ENCODE results near the gene LRRFIP2.
"Not testable (repeated sequence)": the region's sequence is repeated elsewhere in the genome, so short reads cannot be mapped to it uniquely, and the experiment has no call there.

Gene LRRFIP2, protein sequence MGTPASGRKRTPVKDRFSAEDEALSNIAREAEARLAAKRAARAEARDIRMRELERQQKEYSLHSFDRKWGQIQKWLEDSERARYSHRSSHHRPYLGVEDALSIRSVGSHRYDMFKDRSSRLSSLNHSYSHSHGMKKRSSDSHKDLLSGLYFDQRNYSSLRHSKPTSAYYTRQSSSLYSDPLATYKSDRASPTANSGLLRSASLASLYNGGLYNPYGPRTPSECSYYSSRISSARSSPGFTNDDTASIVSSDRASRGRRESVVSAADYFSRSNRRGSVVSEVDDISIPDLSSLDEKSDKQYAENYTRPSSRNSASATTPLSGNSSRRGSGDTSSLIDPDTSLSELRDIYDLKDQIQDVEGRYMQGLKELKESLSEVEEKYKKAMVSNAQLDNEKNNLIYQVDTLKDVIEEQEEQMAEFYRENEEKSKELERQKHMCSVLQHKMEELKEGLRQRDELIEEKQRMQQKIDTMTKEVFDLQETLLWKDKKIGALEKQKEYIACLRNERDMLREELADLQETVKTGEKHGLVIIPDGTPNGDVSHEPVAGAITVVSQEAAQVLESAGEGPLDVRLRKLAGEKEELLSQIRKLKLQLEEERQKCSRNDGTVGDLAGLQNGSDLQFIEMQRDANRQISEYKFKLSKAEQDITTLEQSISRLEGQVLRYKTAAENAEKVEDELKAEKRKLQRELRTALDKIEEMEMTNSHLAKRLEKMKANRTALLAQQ

DNA sequence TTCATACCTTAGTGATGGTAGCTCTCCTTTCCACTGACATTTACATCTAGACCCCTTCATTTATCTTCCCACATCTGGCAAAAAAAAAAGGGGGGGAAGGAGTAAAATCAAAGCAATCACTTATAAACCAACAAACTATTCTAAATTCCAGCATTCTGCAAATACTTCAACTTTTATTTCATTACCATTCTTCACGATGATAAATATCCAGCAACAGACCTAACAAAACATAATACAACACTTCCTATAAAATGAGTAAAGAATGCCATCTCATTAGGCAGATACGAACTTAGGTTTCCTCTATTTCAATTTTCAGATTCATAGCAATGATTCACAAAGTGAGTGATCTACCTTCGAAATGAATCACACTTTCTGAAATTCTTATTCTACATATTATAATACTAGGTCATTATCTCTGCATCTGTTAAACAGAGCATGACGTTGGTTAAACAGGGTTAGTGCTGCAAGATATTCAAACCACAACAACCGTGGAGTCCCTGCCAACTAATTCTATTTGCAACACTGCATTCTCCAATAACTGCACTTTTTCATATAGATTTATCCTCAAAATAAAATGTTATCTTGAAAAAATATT lies at the start of gene LRRFIP2:
TSS of gene LRRFIP2 (minus strand) at position 51 of the 595 bp plus-strand sequence. CDS start 25,599 bp downstream, outside the sequence.
- H3K4me3 ChIP-seq (ENCODE audit: insufficient read length, low read depth) = peak within 1 kb of the TSS; percentile 89
- H3K9me3 ChIP-seq (ENCODE audit: insufficient read depth, low read length) = no peaks in the 10 kb centered on the region
- H3K27me3 ChIP-seq (ENCODE audit: insufficient read depth, insufficient read length) = no peaks in the 10 kb centered on the region
- TF ChIP-seq SUZ12 (IDR thresholded peaks at IDR 0.05; ENCODE audit: extremely low read depth, insufficient read depth, insufficient read length) (no peak), ZNF274 (IDR thresholded peaks at IDR 0.05; ENCODE audit: low read depth, low read length) (no peak), YY1 (IDR thresholded peaks at IDR 0.05; ENCODE audit: insufficient read depth, insufficient read length) (no peak)
- H3K36me3 ChIP-seq (ENCODE audit: insufficient read depth, insufficient read length, low read length) = peaks cover 26% of the 10 kb centered on the region
- peak within 1 kb of the TSS; percentile 92 for H3K9ac ChIP-seq (ENCODE audit: insufficient read length, low read depth)
- no peak for DNase-seq (ENCODE audit: low read depth, low spot score)
- no peaks in the 10 kb centered on the region for H3K4me1 ChIP-seq (ENCODE audit: insufficient read depth, insufficient read length)

DNA sequence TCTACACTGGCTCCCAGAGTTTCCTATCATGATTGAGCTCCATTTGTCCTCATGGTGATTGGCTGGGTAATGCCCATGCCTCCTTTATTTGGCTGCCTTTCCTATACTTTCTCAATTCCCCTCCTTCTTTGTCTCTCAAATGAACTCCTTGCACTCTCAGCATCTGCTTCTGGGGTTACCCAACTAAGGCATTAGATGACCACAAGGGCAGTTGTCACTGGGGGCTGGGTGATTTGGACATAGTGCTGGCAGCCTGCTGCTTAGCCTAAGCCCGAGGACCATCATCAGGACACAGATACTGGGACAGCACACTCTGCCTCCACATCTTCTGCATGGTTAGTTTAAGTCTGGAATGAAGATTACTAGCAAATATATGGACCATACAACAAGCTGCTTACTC lies 49.2 kb upstream of the LRRFIP2 start:
- DNase-seq (ENCODE audit: low read depth, low spot score) = no peak
- peaks cover 9% of the 10 kb centered on the region for H3K4me1 ChIP-seq (ENCODE audit: insufficient read depth, insufficient read length)

DNA sequence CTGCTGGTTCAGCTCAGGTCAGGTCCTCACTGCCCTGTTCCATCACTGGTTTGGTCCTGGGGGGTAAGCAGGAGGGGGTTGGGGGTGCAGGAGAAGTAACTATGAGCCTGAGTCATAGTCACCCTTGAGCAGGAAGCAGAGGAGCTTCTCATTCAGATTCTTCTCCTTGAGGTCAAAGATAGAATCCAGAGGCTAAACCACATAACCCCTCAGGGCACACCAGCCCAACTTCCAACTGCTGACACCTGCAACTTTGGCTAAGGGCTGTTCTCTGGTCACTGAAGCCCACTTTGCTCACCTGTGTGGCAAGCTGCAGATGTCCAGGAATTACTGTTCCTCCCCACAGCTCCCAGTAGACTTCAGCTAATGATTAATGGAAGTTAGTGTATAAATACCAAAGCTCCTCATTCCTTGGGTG lies 48.8 kb upstream of the LRRFIP2 start:
- Histone ChIP-seq H3K27me3 (ENCODE audit: insufficient read depth, insufficient read length) (no peaks in the 10 kb centered on the region), H3K4me1 (ENCODE audit: insufficient read depth, insufficient read length) (peaks cover 9% of the 10 kb centered on the region), H3K9ac (ENCODE audit: insufficient read length, low read depth) (no peak overlapping the region), H3K9me3 (ENCODE audit: insufficient read depth, low read length) (0 out of 2 replicates have a peak, but pooled peaks cover 2% of the 10 kb centered on the region), H3K36me3 (ENCODE audit: insufficient read depth, insufficient read length, low read length) (no peaks in the 10 kb centered on the region), H3K4me3 (ENCODE audit: insufficient read length, low read depth) (no peak overlapping the region)
- TF ChIP-seq YY1 (IDR thresholded peaks at IDR 0.05; ENCODE audit: insufficient read depth, insufficient read length) (no peak), ZNF274 (IDR thresholded peaks at IDR 0.05; ENCODE audit: low read depth, low read length) (no peak), SUZ12 (IDR thresholded peaks at IDR 0.05; ENCODE audit: extremely low read depth, insufficient read depth, insufficient read length) (no peak)
- DNase-seq (ENCODE audit: low read depth, low spot score) = no peak

More for the DNA sequence above, 49.2 kb upstream of the LRRFIP2 start:
- H3K4me3 ChIP-seq (ENCODE audit: insufficient read length, low read depth) = no peak overlapping the region
- no peaks in the 10 kb centered on the region for H3K36me3 ChIP-seq (ENCODE audit: insufficient read depth, insufficient read length, low read length)
- H3K27me3 ChIP-seq (ENCODE audit: insufficient read depth, insufficient read length) = no peaks in the 10 kb centered on the region
- no peak for TF ChIP-seq ZNF274 (IDR thresholded peaks at IDR 0.05; ENCODE audit: low read depth, low read length)
- TF ChIP-seq SUZ12 (IDR thresholded peaks at IDR 0.05; ENCODE audit: extremely low read depth, insufficient read depth, insufficient read length) = no peak
- TF ChIP-seq YY1 (IDR thresholded peaks at IDR 0.05; ENCODE audit: insufficient read depth, insufficient read length) = no peak
- H3K9ac ChIP-seq (ENCODE audit: insufficient read length, low read depth) = no peak overlapping the region
- no peaks in the 10 kb centered on the region for H3K9me3 ChIP-seq (ENCODE audit: insufficient read depth, low read length)

DNA sequence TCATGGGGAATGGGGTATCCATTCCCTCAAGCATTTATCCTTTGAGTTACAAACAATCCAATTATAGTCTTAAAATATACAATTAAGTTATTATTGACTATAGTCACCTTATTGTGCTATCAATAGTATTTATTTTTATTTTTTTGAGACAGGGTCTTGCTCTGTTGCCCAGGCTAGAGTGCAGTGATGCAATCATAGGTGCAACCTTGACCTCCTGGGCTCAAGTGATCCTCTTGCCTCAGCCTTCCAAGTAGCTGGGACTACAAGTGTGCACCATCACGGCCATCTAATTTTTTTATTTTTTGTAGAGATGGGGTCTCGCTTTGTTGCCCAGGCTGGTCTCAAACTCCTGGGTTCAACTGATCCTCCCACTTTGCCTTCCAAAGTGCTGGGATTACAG lies 48.2 kb upstream of the LRRFIP2 start:
- not testable (repeated sequence) for H3K4me3 ChIP-seq (ENCODE audit: insufficient read length, low read depth); H3K9me3 ChIP-seq (ENCODE audit: insufficient read depth, low read length); H3K36me3 ChIP-seq (ENCODE audit: insufficient read depth, insufficient read length, low read length); H3K4me1 ChIP-seq (ENCODE audit: insufficient read depth, insufficient read length); H3K9ac ChIP-seq (ENCODE audit: insufficient read length, low read depth); DNase-seq (ENCODE audit: low read depth, low spot score); H3K27me3 ChIP-seq (ENCODE audit: insufficient read depth, insufficient read length)

DNA sequence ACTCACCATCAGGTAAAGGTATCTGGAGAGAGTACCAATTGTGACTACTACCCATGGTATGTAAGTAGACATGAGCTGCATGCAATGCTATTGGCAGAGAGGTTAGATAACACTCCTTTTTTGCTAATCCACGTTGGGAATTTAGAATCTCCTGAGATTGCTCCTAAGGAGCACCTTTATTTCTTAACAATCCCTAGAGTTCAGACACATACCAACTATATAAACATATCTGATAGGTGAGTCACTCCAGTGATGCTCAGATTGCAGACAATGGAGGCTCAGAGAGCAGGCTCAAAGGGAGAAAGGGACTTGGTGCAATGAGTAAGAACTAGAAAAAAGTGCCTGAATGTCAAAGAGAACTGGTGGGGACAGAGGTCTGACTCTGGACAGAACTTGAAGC lies 47.0 kb upstream of the LRRFIP2 start:
- Histone ChIP-seq H3K9me3 (ENCODE audit: insufficient read depth, low read length) (peaks cover 13% of the 10 kb centered on the region; the same call in 1 of the 2 replicates), H3K4me1 (ENCODE audit: insufficient read depth, insufficient read length) (peaks cover 9% of the 10 kb centered on the region), H3K4me3 (ENCODE audit: insufficient read length, low read depth) (no peak overlapping the region), H3K27me3 (ENCODE audit: insufficient read depth, insufficient read length) (no peaks in the 10 kb centered on the region), H3K36me3 (ENCODE audit: insufficient read depth, insufficient read length, low read length) (no peaks in the 10 kb centered on the region), H3K9ac (ENCODE audit: insufficient read length, low read depth) (no peak overlapping the region)
- DNase-seq (ENCODE audit: low read depth, low spot score) = no peak
- TF ChIP-seq ZNF274 (IDR thresholded peaks at IDR 0.05; ENCODE audit: low read depth, low read length) = no peak
- TF ChIP-seq YY1 (IDR thresholded peaks at IDR 0.05; ENCODE audit: insufficient read depth, insufficient read length) = no peak
- TF ChIP-seq SUZ12 (IDR thresholded peaks at IDR 0.05; ENCODE audit: extremely low read depth, insufficient read depth, insufficient read length) = no peak

DNA sequence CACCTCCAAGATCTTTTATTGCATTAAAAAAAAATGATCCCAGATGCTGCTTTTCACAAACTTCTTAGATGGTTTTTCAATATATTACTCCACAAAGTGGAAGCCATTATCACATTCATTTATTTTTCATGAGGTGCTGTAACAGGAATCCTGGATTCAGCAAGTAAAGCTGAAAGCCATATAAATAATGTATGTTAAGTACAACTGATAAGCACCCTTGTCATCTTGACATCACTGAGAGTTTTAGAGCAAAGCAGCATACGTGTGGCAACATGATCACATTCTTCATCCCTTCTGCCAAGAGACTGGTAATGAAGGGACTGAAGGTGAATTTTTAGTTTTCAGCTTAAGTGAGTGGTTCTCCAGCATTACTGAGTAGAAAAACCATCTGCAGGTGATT lies 44.9 kb upstream of the LRRFIP2 start:
- no peaks in the 10 kb centered on the region for H3K27me3 ChIP-seq (ENCODE audit: insufficient read depth, insufficient read length)
- no peak overlapping the region for H3K9ac ChIP-seq (ENCODE audit: insufficient read length, low read depth)
- DNase-seq (ENCODE audit: low read depth, low spot score) = no peak
- peaks cover 13% of the 10 kb centered on the region; the same call in 1 of the 2 replicates for H3K9me3 ChIP-seq (ENCODE audit: insufficient read depth, low read length)
- peaks cover 9% of the 10 kb centered on the region for H3K4me1 ChIP-seq (ENCODE audit: insufficient read depth, insufficient read length)
- no peaks in the 10 kb centered on the region for H3K36me3 ChIP-seq (ENCODE audit: insufficient read depth, insufficient read length, low read length)
- TF ChIP-seq SUZ12 (IDR thresholded peaks at IDR 0.05; ENCODE audit: extremely low read depth, insufficient read depth, insufficient read length) (no peak), ZNF274 (IDR thresholded peaks at IDR 0.05; ENCODE audit: low read depth, low read length) (no peak), YY1 (IDR thresholded peaks at IDR 0.05; ENCODE audit: insufficient read depth, insufficient read length) (no peak)
- no peak overlapping the region for H3K4me3 ChIP-seq (ENCODE audit: insufficient read length, low read depth)

DNA sequence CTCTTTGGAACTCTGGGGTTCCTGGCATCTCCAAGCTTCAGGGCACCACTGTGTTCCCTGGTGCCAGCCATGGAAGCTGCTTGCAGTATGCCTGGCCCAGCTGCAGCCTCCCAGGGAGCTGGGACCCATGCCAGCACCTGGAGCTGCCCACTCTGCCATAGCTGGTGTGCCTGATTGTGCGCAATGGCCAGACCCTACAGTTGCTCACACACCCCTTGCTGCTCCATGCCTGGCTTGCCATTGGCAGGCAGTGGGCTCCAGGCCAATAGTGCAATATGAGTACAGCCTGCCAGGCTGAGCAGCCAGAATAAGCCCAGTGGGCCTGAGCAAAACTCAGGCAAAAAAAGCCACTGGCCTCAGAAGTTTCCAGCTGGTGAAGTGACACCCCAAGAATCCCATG lies 43.8 kb upstream of the LRRFIP2 start:
- Histone ChIP-seq H3K36me3 (ENCODE audit: insufficient read depth, insufficient read length, low read length) (no peaks in the 10 kb centered on the region), H3K4me1 (ENCODE audit: insufficient read depth, insufficient read length) (peaks cover 4% of the 10 kb centered on the region), H3K27me3 (ENCODE audit: insufficient read depth, insufficient read length) (no peaks in the 10 kb centered on the region), H3K9ac (ENCODE audit: insufficient read length, low read depth) (no peak overlapping the region), H3K9me3 (ENCODE audit: insufficient read depth, low read length) (peaks cover 13% of the 10 kb centered on the region; the same call in 1 of the 2 replicates), H3K4me3 (ENCODE audit: insufficient read length, low read depth) (no peak overlapping the region)
- no peak for DNase-seq (ENCODE audit: low read depth, low spot score)
- TF ChIP-seq ZNF274 (IDR thresholded peaks at IDR 0.05; ENCODE audit: low read depth, low read length) (no peak), YY1 (IDR thresholded peaks at IDR 0.05; ENCODE audit: insufficient read depth, insufficient read length) (no peak), SUZ12 (IDR thresholded peaks at IDR 0.05; ENCODE audit: extremely low read depth, insufficient read depth, insufficient read length) (no peak)

Measured in NT2/D1 (cell line).